ENCODE results near the gene LRFN5.

DNA sequence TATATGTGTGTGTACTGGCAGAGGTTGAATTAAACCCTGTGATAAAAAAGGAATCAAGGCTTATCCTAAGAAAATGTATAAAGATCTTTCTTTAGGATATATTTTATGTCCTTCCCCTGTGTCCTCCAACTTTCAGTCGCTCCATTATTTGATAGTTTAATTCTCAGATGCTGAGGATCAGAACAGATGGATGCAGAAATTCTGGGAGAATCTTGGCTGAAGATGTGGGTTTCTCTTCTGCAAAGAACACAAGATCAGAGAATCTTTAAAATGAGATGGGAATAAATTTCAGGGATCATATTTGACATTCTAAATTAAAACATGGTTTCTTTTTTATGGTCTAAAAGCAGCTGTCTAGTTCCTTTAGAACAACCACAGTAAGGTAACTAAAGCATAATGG, 37.9 kb downstream of the LRFN5 start:
- TF ChIP-seq NFYB (CRISPR knock-in tag; conservative IDR thresholded peaks at IDR 0.05; ENCODE audit: low read depth) (no peak), TEAD4 (CRISPR knock-in tag; IDR thresholded peaks at IDR 0.05) (no peak), SMAD3 (CRISPR knock-in tag; IDR thresholded peaks at IDR 0.05; ENCODE audit: borderline replicate concordance) (no peak), ATF1 (CRISPR knock-in tag; IDR thresholded peaks at IDR 0.05) (no peak), IRF2 (CRISPR knock-in tag; IDR thresholded peaks at IDR 0.05; ENCODE audit: borderline replicate concordance, low read depth) (no peak)
- TF ChIP-seq, protein P1, sequence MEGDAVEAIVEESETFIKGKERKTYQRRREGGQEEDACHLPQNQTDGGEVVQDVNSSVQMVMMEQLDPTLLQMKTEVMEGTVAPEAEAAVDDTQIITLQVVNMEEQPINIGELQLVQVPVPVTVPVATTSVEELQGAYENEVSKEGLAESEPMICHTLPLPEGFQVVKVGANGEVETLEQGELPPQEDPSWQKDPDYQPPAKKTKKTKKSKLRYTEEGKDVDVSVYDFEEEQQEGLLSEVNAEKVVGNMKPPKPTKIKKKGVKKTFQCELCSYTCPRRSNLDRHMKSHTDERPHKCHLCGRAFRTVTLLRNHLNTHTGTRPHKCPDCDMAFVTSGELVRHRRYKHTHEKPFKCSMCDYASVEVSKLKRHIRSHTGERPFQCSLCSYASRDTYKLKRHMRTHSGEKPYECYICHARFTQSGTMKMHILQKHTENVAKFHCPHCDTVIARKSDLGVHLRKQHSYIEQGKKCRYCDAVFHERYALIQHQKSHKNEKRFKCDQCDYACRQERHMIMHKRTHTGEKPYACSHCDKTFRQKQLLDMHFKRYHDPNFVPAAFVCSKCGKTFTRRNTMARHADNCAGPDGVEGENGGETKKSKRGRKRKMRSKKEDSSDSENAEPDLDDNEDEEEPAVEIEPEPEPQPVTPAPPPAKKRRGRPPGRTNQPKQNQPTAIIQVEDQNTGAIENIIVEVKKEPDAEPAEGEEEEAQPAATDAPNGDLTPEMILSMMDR (IDR thresholded peaks at IDR 0.05) = no peak
- TF ChIP-seq, protein P2, sequence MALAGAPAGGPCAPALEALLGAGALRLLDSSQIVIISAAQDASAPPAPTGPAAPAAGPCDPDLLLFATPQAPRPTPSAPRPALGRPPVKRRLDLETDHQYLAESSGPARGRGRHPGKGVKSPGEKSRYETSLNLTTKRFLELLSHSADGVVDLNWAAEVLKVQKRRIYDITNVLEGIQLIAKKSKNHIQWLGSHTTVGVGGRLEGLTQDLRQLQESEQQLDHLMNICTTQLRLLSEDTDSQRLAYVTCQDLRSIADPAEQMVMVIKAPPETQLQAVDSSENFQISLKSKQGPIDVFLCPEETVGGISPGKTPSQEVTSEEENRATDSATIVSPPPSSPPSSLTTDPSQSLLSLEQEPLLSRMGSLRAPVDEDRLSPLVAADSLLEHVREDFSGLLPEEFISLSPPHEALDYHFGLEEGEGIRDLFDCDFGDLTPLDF (CRISPR knock-in tag; IDR thresholded peaks at IDR 0.05) = no peak
